ENCODE data around the gene NKX1-1.
"Not testable (repeated sequence)": the region's sequence is repeated elsewhere in the genome, so short reads cannot be mapped to it uniquely, and the experiment has no call there.

The NKX1-1 gene

GRCh38 chr4:1406394-1406980 lies at the start of gene NKX1-1:
NKX1-1 (minus strand) TSS chr4:1406442; CDS start chr4:1406442, 0 bp downstream.
- DNase-seq = no peak

- DNase-seq = no peak
Measured at GRCh38 chr4:1453731-1454130, 47.5 kb upstream of the NKX1-1 start.

GRCh38 chr4:1452431-1453051 lies 46.3 kb upstream of the NKX1-1 start:
- no peak for DNase-seq

- DNase-seq = no peak
Measured at GRCh38 chr4:1451752-1452122, 45.5 kb upstream of the NKX1-1 start.

GRCh38 chr4:1451106-1451751 lies 45.0 kb upstream of the NKX1-1 start:
- DNase-seq = no peak

GRCh38 chr4:1449833-1450741 lies 43.8 kb upstream of the NKX1-1 start:
- no peak for DNase-seq

GRCh38 chr4:1449475-1449832 lies 43.2 kb upstream of the NKX1-1 start:
- no peak for DNase-seq

- DNase-seq = no peak
Measured at GRCh38 chr4:1448589-1449420, 42.6 kb upstream of the NKX1-1 start.

- no peak for DNase-seq
Measured at GRCh38 chr4:1447676-1448588, 41.7 kb upstream of the NKX1-1 start.

GRCh38 chr4:1446502-1447386 lies 40.5 kb upstream of the NKX1-1 start:
- DNase-seq = no peak

GRCh38 chr4:1445716-1446445 lies 39.6 kb upstream of the NKX1-1 start:
- no peak for DNase-seq

GRCh38 chr4:1443688-1444172 lies 37.5 kb upstream of the NKX1-1 start:
- not testable (repeated sequence) for DNase-seq

- DNase-seq = no peak
Measured at GRCh38 chr4:1427010-1427409, 20.8 kb upstream of the NKX1-1 start.

GRCh38 chr4:1421657-1422056 lies 15.4 kb upstream of the NKX1-1 start:
- no peak for DNase-seq

- no peak for DNase-seq
Measured at GRCh38 chr4:1419708-1420107, 13.5 kb upstream of the NKX1-1 start.

- DNase-seq = no peak
Measured at GRCh38 chr4:1418494-1419285, 12.4 kb upstream of the NKX1-1 start.

GRCh38 chr4:1417522-1418390 lies 11.5 kb upstream of the NKX1-1 start:
- no peak for DNase-seq

- no peak for DNase-seq
Measured at GRCh38 chr4:1416948-1417260, 10.7 kb upstream of the NKX1-1 start.

Measured in bone marrow (tissue), 2 donors.